K562 (cell line): Measurements from ENCODE around the gene TARP.

Source experiments
- ATAC-seq: fragments of 200-7000 bp; cut with Tn5 transposase; 3 replicates; pipeline ENCODE4 v1.9.1; 2020; ENCODE audit warnings: moderate library complexity
- BruUV-seq: library from RNA; stranded (reverse); fragments of 400-500 nt; replicated peaks from 2 replicates; lab custom pipeline; 2021; lab: Mats Ljungman, UMichigan
- CTCF ChIA-PET: fragments of 300-600 bp; formaldehyde crosslinking; extraction: SDS; loops from one replicate; lab custom pipeline; 2021; ENCODE audit warnings: low intra/inter-chr PET ratio; lab: Yijun Ruan, JAX
- POLR2A ChIA-PET: fragments of 300-600, 350-650 bp; sonication (Branson Sonifier 250); formaldehyde crosslinking; extraction: SDS; loops from one replicate; lab custom pipeline; 2021; ENCODE audit warnings: antibody characterized with exemption, inconsistent platforms; lab: Yijun Ruan, JAX
- DNase-seq, 4 experiments: peaks; one replicate each; pipeline versions ENCODE4 v3.0.0 to v3.0.0-alpha.2; 2011 to 2018; ENCODE audit warnings: low spot score in 3 of 4, mixed read lengths in 3 of 4; ENCODE audit errors: extremely low read depth in 1 of 4
- FAIRE-seq: peaks from 2 replicates; lab custom pipeline; 2011; peaks lifted over from hg19 to GRCh38; lab: Jason Lieb, UNC
- H2AFZ ChIP-seq: 2 replicates; pipeline ENCODE4 v1.6.0; 2011; ENCODE audit warnings: low read depth, low read length, control low read depth, inconsistent platforms
- H3K27ac ChIP-seq: fragments of 200-600 bp; 3 replicates; pipeline ENCODE4 v1.8.0; 2011; ENCODE audit warnings: low read depth, mild to moderate bottlenecking, control low read depth, inconsistent platforms, low read length, moderate library complexity, mixed read lengths; ENCODE audit errors: extremely low read depth
- H3K27me3 ChIP-seq, 2 experiments: fragments of 300-600 bp in 1 of 2; 2 replicates in 1 of 2; 3 replicates in 1 of 2; pipeline versions ENCODE4 v1.6.0 to v1.8.0; 2011; ENCODE audit warnings: inconsistent platforms in 2 of 2, low read length in 2 of 2, mild to moderate bottlenecking in 1 of 2, mixed read lengths in 1 of 2, moderate library complexity in 1 of 2; ENCODE audit not compliant: control insufficient read depth in 2 of 2, insufficient read depth in 2 of 2
- H3K36me3 ChIP-seq: fragments of 300-600 bp; 3 replicates; pipeline ENCODE4 v1.8.0; 2011; ENCODE audit warnings: mild to moderate bottlenecking, low read length, inconsistent platforms; ENCODE audit not compliant: control insufficient read depth, insufficient read depth
- H3K4me1 ChIP-seq, 2 experiments: fragments of 200-600 bp in 1 of 2; replicated peaks in 1 of 2; 2 replicates in 1 of 2; 3 replicates in 1 of 2; pipeline versions ENCODE4 v1.5.1 to v1.8.0; 2011; ENCODE audit warnings: inconsistent platforms in 2 of 2, low read length in 2 of 2, mild to moderate bottlenecking in 1 of 2, mixed read lengths in 1 of 2, moderate library complexity in 1 of 2; ENCODE audit not compliant: control insufficient read depth in 2 of 2, insufficient read depth in 2 of 2
- H3K4me2 ChIP-seq: 2 replicates; pipeline ENCODE4 v1.6.1; 2011; ENCODE audit warnings: low read length, control low read depth, inconsistent platforms, mixed read lengths; ENCODE audit not compliant: insufficient read depth
- H3K4me3 ChIP-seq: fragments of 200-600 bp; sonication (generic), shearing (Covaris generic); 2 replicates; pipeline ENCODE4 v1.5.1; 2016; ENCODE audit warnings: control low read depth, inconsistent platforms
- H3K79me2 ChIP-seq: fragments of 200-600 bp; 3 replicates; pipeline ENCODE4 v1.8.0; 2011; ENCODE audit warnings: low read length, inconsistent platforms; ENCODE audit not compliant: control insufficient read depth, insufficient read depth
- H3K9ac ChIP-seq, 2 experiments: 2 replicates each; pipeline versions ENCODE4 v1.6.0 to v1.6.1; 2011; ENCODE audit warnings: low read depth in 2 of 2, low read length in 2 of 2, control low read depth in 1 of 2, inconsistent platforms in 1 of 2, mild to moderate bottlenecking in 1 of 2, mixed read lengths in 1 of 2; ENCODE audit not compliant: insufficient read depth in 1 of 2
- H3K9me1 ChIP-seq: one replicate; pipeline ENCODE4 v1.6.0; 2011; ENCODE audit warnings: inconsistent platforms, mild to moderate bottlenecking, low read length, moderate library complexity; ENCODE audit not compliant: control insufficient read depth, insufficient read depth
- H3K9me3 ChIP-seq: replicated peaks from 2 replicates; pipeline ENCODE4 v1.5.1; 2011; ENCODE audit warnings: low read depth, low read length, inconsistent platforms; ENCODE audit not compliant: control insufficient read depth, insufficient read depth
- H4K20me1 ChIP-seq: replicated peaks from 2 replicates; pipeline ENCODE4 v1.6.1; 2011; ENCODE audit warnings: low read length, inconsistent platforms, mixed read lengths; ENCODE audit not compliant: control insufficient read depth, insufficient read depth
- ARID2 ChIP-seq: fragments of 450-650 bp; IDR thresholded peaks from 2 replicates; pipeline ENCODE4 v1.6.1; 2017; ENCODE audit warnings: antibody characterized with exemption, mild to moderate bottlenecking
- BRF1 ChIP-seq: IDR thresholded peaks from 3 replicates; pipeline ENCODE4 v1.6.1; 2011; ENCODE audit warnings: borderline replicate concordance, mild to moderate bottlenecking; ENCODE audit not compliant: insufficient read length; ENCODE audit errors: extremely low read depth
- CC2D1A ChIP-seq: fragments of 450-650 bp; IDR thresholded peaks from 2 replicates; pipeline ENCODE4 v1.6.1; 2017; ENCODE audit warnings: mild to moderate bottlenecking
- CTBP1 ChIP-seq: fragments of 450-650 bp; IDR thresholded peaks from 2 replicates; pipeline ENCODE4 v1.6.1; 2016; ENCODE audit warnings: borderline replicate concordance
- FOXA3 ChIP-seq, 2 experiments: fragments of 450-650 bp in 1 of 2; sonication (generic) in 1 of 2; formaldehyde crosslinking; IDR thresholded peaks in 1 of 2; conservative IDR thresholded peaks in 1 of 2; 2 replicates each; pipeline versions ENCODE4 v1.4.0 to v1.8.0; 2020 to 2022; ENCODE audit warnings: mild to moderate bottlenecking in 2 of 2, missing genetic modification reagents in 1 of 2
- FOXK2 ChIP-seq, 2 experiments: fragments of 450-650 bp; IDR thresholded peaks in 1 of 2; conservative IDR thresholded peaks in 1 of 2; 2 replicates each; pipeline ENCODE4 v1.6.1; 2016; ENCODE audit warnings: low read depth in 2 of 2, mild to moderate bottlenecking in 1 of 2
- GATAD2A ChIP-seq: fragments of 450-650 bp; IDR thresholded peaks from 2 replicates; pipeline ENCODE4 v1.6.1; 2017
- SMAD3 ChIP-seq: fragments of 450-650 bp; formaldehyde crosslinking; conservative IDR thresholded peaks from 2 replicates; pipeline ENCODE4 v1.4.0; 2020; ENCODE audit warnings: mild to moderate bottlenecking
- TAF1 ChIP-seq: IDR thresholded peaks from 2 replicates; pipeline ENCODE4 v1.6.1; 2011; ENCODE audit warnings: mild to moderate bottlenecking, low read length, moderate library complexity; ENCODE audit not compliant: insufficient read depth, control insufficient read depth, severe bottlenecking; ENCODE audit errors: extremely low read depth
- WGBS: fragments of 100-300 bp; shearing (Covaris generic); methylation state at CpG from one replicate; pipeline ENCODE4 v1.1.6; 2016; ENCODE audit warnings: low coverage, mixed read lengths; ENCODE audit not compliant: insufficient coverage; ENCODE audit errors: missing lambda C conversion rate; 5-methylcytosine and 5-hydroxymethylcytosine counted together
- in situ Hi-C: fragments of 300-500 bp; cut with MboI; formaldehyde crosslinking; loops from 4 replicates; pipeline ENCODE4 v1.15.0; 2018; ENCODE audit warnings: inconsistent platforms, mixed read lengths
- intact Hi-C: fragments of 100-400 bp; cut with micrococcal nuclease; formaldehyde crosslinking; loops from 2 replicates; pipeline ENCODE4 v1.14.2; 2022

The TARP gene

GRCh38 chr7:38319873-38320272 is 46.4 kb upstream of the TARP start:
- no peaks in the 10 kb centered on the region; a peak in 1 of 5 replicates for H3K4me1 ChIP-seq
- no peaks in the 10 kb centered on the region for H3K36me3 ChIP-seq
- CTCF ChIA-PET, result interaction anchor here (0.6 to 1.8 kb wide), 3 partner anchors 214 to 1092 kb away, joined by 3 to 10 read pairs (median 8); no protein-coding TSS in a partner anchor
- ATAC-seq (no peak), DNase-seq (no peak), FAIRE-seq (no peak)
- H3K4me2 ChIP-seq, result no peak overlapping the region
- intact Hi-C loops (loop anchor here (1.0 to 5.0 kb wide), 4 partner anchors 97 to 418 kb away; no protein-coding TSS in a partner anchor), in situ Hi-C loops (no loop called here)
- H3K27ac ChIP-seq, result no peak overlapping the region
- TF ChIP-seq TAF1, result no peak
- H3K27me3 ChIP-seq, result 0 out of 5 replicates have a peak, but pooled peaks cover 0 to 5% of the 10 kb centered on the region in 2 experiments
- no peak overlapping the region for H3K4me3 ChIP-seq
- no peak overlapping the region for H2AFZ ChIP-seq
- H4K20me1 ChIP-seq, result no peaks in the 10 kb centered on the region
- H3K9me3 ChIP-seq, result no peaks in the 10 kb centered on the region
- no peaks in the 10 kb centered on the region for H3K79me2 ChIP-seq
- 83% methylated on average over 1 of the region's 2 CpGs for WGBS
- no TSS peak for BruUV-seq
- no peaks in the 10 kb centered on the region for H3K9me1 ChIP-seq
- POLR2A ChIA-PET, result interaction anchor here (0.8 to 2.2 kb wide), 4 partner anchors 11 to 312 kb away, joined by 3 to 11 read pairs (median 4); no protein-coding TSS in a partner anchor
- no peak overlapping the region for H3K9ac ChIP-seq

- ChIA-PET CTCF (interaction anchor here (0.8 to 1.8 kb wide), 4 partner anchors 104 to 418 kb away, joined by 3 to 12 read pairs (median 9); no protein-coding TSS in a partner anchor), POLR2A (interaction anchor here (0.6 to 2.2 kb wide), 4 partner anchors 12 to 313 kb away, joined by 3 to 11 read pairs (median 4); no protein-coding TSS in a partner anchor)
- H3K79me2 ChIP-seq, result no peaks in the 10 kb centered on the region
- intact Hi-C loops, result loop anchor here (1.0 to 5.0 kb wide), 4 partner anchors 96 to 417 kb away; no protein-coding TSS in a partner anchor
- H4K20me1 ChIP-seq, result no peaks in the 10 kb centered on the region
- H3K4me3 ChIP-seq, result no peak overlapping the region
- no peak overlapping the region for H3K27ac ChIP-seq
- no TSS peak for BruUV-seq
- 0 out of 5 replicates have a peak, but pooled peaks cover 0 to 5% of the 10 kb centered on the region in 2 experiments for H3K27me3 ChIP-seq
- no peaks in the 10 kb centered on the region; a peak in 1 of 5 replicates for H3K4me1 ChIP-seq
- H3K9me3 ChIP-seq, result no peaks in the 10 kb centered on the region
- no peak overlapping the region for H2AFZ ChIP-seq
- in situ Hi-C loops, result no loop called here
- 0% methylated on average over 4 of the region's 4 CpGs for WGBS
- H3K4me2 ChIP-seq, result no peak overlapping the region
- H3K9ac ChIP-seq, result no peak overlapping the region
- ATAC-seq (peak; percentile 92), FAIRE-seq (peak; percentile 87), DNase-seq (peak in 3 of 4 experiments; percentile 30 to 66 (median 55))
- H3K9me1 ChIP-seq, result no peaks in the 10 kb centered on the region
- H3K36me3 ChIP-seq, result no peaks in the 10 kb centered on the region
- TF ChIP-seq CC2D1A (peak; percentile 30; the same call in 1 of the 2 replicates), SMAD3 (CRISPR knock-in tag) (0 out of 2 replicates have a peak, but pooled peaks have one; percentile 31), GATAD2A (no peak), ARID2 (peak; percentile 51), FOXK2 (conservative IDR thresholded peaks at IDR 0.05 in 1 of 2, IDR thresholded peaks at IDR 0.05 in 1 of 2; ENCODE audit: low read depth in 2 of 2) (peak; percentile 68 to 74), BRF1 (no peak), FOXA3 (CRISPR knock-in tag; conservative IDR thresholded peaks at IDR 0.05 in 1 of 2, IDR thresholded peaks at IDR 0.05 in 1 of 2) (0 out of 4 replicates have a peak, but pooled peaks of 1 of the 2 experiments have one; percentile 8), CTBP1 (0 out of 2 replicates have a peak, but pooled peaks have one; percentile 40)
Observed at GRCh38 chr7:38318803-38319416, 45.5 kb upstream of the TARP start.
